ENCODE data around the gene DPF1. TPM values are rescaled to one million over a fixed set of nuclear protein-coding genes. Genes with fewer than 3 reads are reported as not detected.

Gene DPF1
- polyA plus RNA-seq, 1 donor (not counting 4 experiments of a cell fraction or from before 2014, with no cell fraction given): 1.5 TPM

- no peak for FAIRE-seq
- dilution Hi-C loops (cut with MboI; ENCODE audit: extremely low pct_ligation_motif_present, low sequenced_read_pairs): no loop called here
Measured at GRCh38 chr19:38196245-38196837, 27.7 kb downstream of the DPF1 start.

DNA sequence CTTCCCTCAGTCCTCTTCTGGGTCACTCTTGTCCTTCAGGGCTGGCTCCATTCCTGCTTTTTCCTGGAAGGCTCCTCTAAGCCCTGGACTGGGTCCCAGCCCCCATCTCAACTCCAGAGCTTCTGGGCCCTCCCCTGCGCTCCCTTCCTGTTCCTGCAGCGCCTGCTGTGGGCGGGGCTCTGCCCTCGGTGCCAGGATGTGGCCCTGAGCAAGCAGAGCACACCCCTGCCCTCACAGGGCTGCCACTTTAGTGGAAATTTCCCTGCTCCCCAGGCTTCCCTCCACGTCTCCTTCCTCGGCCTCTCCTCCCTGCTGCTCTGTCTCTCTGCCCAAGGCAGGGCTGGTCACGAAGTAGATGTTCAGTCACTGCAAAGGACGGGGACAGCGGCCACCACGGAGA, 28.8 kb downstream of the DPF1 start:
- dilution Hi-C loops (cut with MboI; ENCODE audit: extremely low pct_ligation_motif_present, low sequenced_read_pairs): no loop called here
- H3K4me2 ChIP-seq (ENCODE audit: control insufficient read depth, extremely low read depth, insufficient read depth, low read depth, low read length): no peak overlapping the region

More at GRCh38 chr19:38196245-38196837, 27.7 kb downstream of the DPF1 start:
- Histone ChIP-seq H3K27ac (ENCODE audit: control insufficient read depth, insufficient read depth, low read length) (no peak overlapping the region), H3K79me2 (ENCODE audit: control insufficient read depth, insufficient read depth, low read length) (no peaks in the 10 kb centered on the region), H3K9me1 (ENCODE audit: control insufficient read depth, extremely low read depth, insufficient read depth, low read length) (no peaks in the 10 kb centered on the region), H3K9ac (ENCODE audit: control insufficient read depth, extremely low read depth, insufficient read depth, low read length) (no peak overlapping the region), H4K20me1 (ENCODE audit: control insufficient read depth, extremely low read depth, insufficient read depth, low read length) (no peaks in the 10 kb centered on the region), H3K4me1 (ENCODE audit: control insufficient read depth, extremely low read depth, insufficient read depth, low read length) (peaks cover 10% of the 10 kb centered on the region), H3K36me3 (ENCODE audit: control insufficient read depth in 2 of 2, extremely low read depth in 1 of 2, insufficient read depth in 2 of 2, low read length in 2 of 2) (peaks cover 19 to 34% of the 10 kb centered on the region in 2 experiments), H3K4me2 (ENCODE audit: control insufficient read depth, extremely low read depth, insufficient read depth, low read depth, low read length) (no peak overlapping the region), H3K9me3 (ENCODE audit: control insufficient read depth, low read depth, low read length) (no peaks in the 10 kb centered on the region), H3K27me3 (ENCODE audit: control insufficient read depth, extremely low read depth, insufficient read depth, low read length) (no peaks in the 10 kb centered on the region), H3K4me3 (ENCODE audit: control insufficient read depth in 2 of 3, extremely low read depth in 1 of 3, insufficient read depth in 2 of 3, low read depth in 1 of 3, low read length in 3 of 3) (no peak overlapping the region), H2AFZ (ENCODE audit: control insufficient read depth, low read length) (no peak overlapping the region)
- no peak for TF ChIP-seq EZH2 (IDR thresholded peaks at IDR 0.05; ENCODE audit: low read length)
- no peak for TF ChIP-seq CTCF (optimal IDR thresholded peaks at IDR 0.05 in 1 of 3, IDR thresholded peaks at IDR 0.05 in 1 of 3, conservative IDR thresholded peaks at IDR 0.05 in 1 of 3; ENCODE audit: extremely low read depth in 1 of 3, insufficient read depth in 2 of 3, low read length in 3 of 3)
- DNase-seq (ENCODE audit: low read depth, low spot score): no peak

More for the DNA sequence above, 28.8 kb downstream of the DPF1 start:
- DNase-seq (ENCODE audit: low read depth, low spot score) (no peak), FAIRE-seq (no peak)
- no peak overlapping the region for H3K4me3 ChIP-seq (ENCODE audit: control insufficient read depth in 2 of 3, extremely low read depth in 1 of 3, insufficient read depth in 2 of 3, low read depth in 1 of 3, low read length in 3 of 3)
- H3K9me3 ChIP-seq (ENCODE audit: control insufficient read depth, low read depth, low read length): no peaks in the 10 kb centered on the region
- H3K79me2 ChIP-seq (ENCODE audit: control insufficient read depth, insufficient read depth, low read length): no peaks in the 10 kb centered on the region
- H4K20me1 ChIP-seq (ENCODE audit: control insufficient read depth, extremely low read depth, insufficient read depth, low read length): no peaks in the 10 kb centered on the region
- H3K9me1 ChIP-seq (ENCODE audit: control insufficient read depth, extremely low read depth, insufficient read depth, low read length): no peaks in the 10 kb centered on the region
- no peak for TF ChIP-seq CTCF (optimal IDR thresholded peaks at IDR 0.05 in 1 of 3, IDR thresholded peaks at IDR 0.05 in 1 of 3, conservative IDR thresholded peaks at IDR 0.05 in 1 of 3; ENCODE audit: extremely low read depth in 1 of 3, insufficient read depth in 2 of 3, low read length in 3 of 3)
- TF ChIP-seq EZH2 (IDR thresholded peaks at IDR 0.05; ENCODE audit: low read length): no peak
- no peak overlapping the region for H3K9ac ChIP-seq (ENCODE audit: control insufficient read depth, extremely low read depth, insufficient read depth, low read length)
- no peak overlapping the region for H3K27ac ChIP-seq (ENCODE audit: control insufficient read depth, insufficient read depth, low read length)
- no peaks in the 10 kb centered on the region for H3K27me3 ChIP-seq (ENCODE audit: control insufficient read depth, extremely low read depth, insufficient read depth, low read length)
- no peak overlapping the region for H2AFZ ChIP-seq (ENCODE audit: control insufficient read depth, low read length)
- H3K36me3 ChIP-seq (ENCODE audit: control insufficient read depth in 2 of 2, extremely low read depth in 1 of 2, insufficient read depth in 2 of 2, low read length in 2 of 2): peaks cover 16 to 36% of the 10 kb centered on the region in 2 experiments
- peaks cover 10% of the 10 kb centered on the region for H3K4me1 ChIP-seq (ENCODE audit: control insufficient read depth, extremely low read depth, insufficient read depth, low read length)
